HK-2 (cell line): ENCODE measurements around the gene SRP68.
"Not testable (repeated sequence)": the region's sequence is repeated elsewhere in the genome, so short reads cannot be mapped to it uniquely, and the experiment has no call there.

Experiments used
- DNase-seq: peaks from one replicate; pipeline ENCODE4 v3.0.0-alpha.2; 2018; ENCODE audit not compliant: unreplicated experiment

Gene SRP68

GRCh38 chr17:76046064-76046463 lies 26.3 kb downstream of the SRP68 start:
- no peak for DNase-seq

DNA sequence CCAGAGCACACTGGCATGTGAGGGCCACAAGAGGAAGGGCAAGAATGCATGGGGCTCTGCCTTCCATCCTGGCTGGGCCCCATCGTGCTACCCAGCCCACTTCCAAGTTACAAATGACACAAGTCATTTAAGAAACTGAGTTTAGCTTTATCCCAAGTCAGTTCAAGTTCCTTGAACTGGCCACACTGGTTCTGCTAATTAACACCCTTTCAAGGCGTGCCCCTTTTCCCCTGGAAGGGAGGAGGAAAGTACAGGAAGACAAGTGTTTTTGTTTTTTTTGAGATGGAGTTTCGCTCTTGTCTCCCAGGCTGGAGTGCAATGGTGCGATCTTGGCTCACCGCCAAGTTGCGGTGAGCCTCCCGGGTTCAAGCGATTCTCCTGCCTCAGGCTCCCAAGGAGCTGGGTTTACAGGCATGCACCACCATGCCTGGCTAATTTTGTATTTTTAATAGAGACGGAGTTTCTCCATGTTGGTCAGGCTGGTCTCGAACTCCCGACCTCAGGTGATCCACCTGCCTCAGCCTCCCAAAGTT lies 27.8 kb downstream of the SRP68 start:
- DNase-seq, result not testable (repeated sequence)

DNA sequence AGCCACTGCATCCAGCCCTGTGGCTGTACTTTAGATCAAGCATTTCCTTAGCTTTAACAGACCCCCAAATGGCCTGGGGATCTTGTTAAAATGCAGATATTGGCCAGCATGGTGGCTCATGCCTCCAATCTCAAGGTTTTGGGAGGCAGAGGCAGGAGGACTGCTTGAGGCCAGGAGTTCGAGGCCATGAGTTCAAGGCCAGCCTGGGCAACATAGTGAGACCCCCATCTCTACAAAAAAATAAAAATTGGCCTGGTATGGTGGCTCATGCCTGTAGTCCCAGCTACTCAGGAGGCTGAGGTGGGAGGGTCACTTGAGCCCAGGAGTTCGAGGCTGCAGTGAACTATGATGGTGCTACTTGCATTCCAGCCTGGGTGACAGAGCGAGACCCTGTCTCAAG lies 29.4 kb downstream of the SRP68 start:
- not testable (repeated sequence) for DNase-seq

GRCh38 chr17:76040376-76040775 lies 31.9 kb downstream of the SRP68 start:
- DNase-seq, result no peak

DNA sequence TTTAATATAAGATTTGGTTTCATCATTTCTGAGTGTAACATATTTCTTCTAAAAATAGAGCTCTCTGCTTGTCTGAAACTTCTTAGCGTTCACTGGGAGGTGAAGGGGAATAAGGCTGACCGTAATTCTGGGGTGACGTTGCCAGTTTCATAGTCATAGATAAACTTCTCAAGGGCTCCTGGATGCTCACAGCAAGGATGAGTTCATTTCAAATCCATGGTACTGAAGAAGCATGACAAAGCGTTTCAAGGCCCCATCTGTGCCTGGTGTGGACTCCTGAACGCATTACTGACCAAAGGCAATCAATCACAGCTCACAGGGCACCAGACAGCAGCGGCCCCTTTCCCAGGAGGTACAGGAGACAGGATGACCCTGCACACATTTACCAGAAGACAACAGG lies 33.2 kb downstream of the SRP68 start:
- DNase-seq, result no peak

- no peak for DNase-seq
These were observed 34.3 kb downstream of the SRP68 start for GRCh38 chr17:76038050-76038449.

- no peak for DNase-seq
These were observed 35.6 kb downstream of the SRP68 start for GRCh38 chr17:76036497-76037261.

GRCh38 chr17:76034428-76035350 lies 37.6 kb downstream of the SRP68 start:
- DNase-seq, result no peak

DNA sequence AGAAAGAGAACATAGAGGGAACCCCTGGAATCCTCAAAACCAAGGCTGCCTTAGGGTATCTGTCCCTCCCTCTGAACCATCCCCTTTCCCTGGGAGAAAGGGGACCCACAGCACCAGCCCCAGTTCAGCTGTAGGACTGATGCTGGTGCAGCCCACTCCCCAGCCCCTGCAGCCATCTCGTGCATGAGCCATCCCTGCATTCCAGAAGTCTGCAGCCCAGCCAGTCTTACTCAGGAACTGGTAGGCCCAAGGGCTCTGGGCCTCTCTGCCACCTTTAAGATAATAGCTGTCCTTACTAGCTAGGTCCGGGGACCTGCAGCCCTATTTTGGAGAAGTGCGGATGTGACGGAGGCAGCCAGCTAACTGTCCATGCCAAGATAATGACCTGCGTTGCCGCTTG lies 39.2 kb downstream of the SRP68 start:
- DNase-seq, result no peak

DNA sequence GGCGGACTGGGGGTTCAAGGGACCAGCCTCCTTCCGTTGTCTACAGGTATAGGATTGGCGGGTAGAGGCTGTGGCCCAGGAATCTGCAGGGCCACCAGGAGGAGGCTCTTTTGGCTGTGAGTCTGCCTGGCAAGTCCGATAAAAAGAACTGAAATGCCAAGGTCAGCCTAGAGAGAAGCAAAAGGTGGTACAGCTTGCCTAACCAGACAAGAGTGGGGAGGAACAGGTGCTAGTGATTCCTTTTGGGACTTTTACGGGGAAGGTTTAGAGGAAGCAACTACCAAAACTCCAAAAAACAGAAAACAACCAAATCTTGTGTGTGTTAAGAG lies 39.6 kb downstream of the SRP68 start:
- no peak for DNase-seq

GRCh38 chr17:76032073-76032779 lies 40.1 kb downstream of the SRP68 start:
- DNase-seq, result no peak

DNA sequence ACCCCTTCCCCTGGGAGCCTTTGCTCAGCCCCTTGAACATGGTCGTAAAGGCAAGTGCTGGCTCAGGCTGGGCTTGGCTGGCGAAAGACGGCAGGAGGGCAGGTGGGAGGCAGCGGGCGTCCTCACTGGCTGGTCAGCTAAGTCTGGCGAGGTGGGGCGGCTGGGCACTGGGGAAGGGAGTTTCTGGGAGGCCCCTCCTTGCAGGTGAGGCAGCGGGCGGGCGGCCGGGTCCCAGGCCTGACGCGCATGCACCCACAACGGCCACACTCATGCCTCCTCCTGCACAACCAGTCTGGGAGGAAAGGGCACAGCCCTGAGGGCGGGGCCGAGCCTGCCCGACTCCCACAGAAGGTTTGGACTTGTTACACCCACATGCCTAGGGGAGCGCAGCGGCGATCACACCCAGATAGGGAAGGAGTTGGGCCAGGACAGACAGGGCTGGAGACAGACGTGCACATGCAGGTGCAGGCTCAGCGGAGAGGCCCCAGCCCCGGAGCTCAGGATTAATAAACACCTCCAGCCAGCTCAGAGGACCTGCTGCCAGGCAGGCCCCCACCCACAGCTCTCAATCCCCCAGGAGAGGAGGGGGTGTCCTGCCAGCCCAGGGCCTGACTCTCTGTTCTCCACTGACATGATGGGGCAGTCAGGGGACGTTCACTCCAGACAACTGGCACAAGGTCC lies 45.0 kb downstream of the SRP68 start, which contains the start of gene EVPL:
EVPL (minus strand) TSS at position 148 of the 681 bp plus-strand sequence; CDS start at position 40, 108 bp downstream.
- DNase-seq, result peak; percentile 88

- DNase-seq, result peak; percentile 37
These were observed 45.6 kb downstream of the SRP68 start for GRCh38 chr17:76026714-76027158.

- DNase-seq, result no peak
These were observed 47.0 kb downstream of the SRP68 start for GRCh38 chr17:76025294-76025693.

DNA sequence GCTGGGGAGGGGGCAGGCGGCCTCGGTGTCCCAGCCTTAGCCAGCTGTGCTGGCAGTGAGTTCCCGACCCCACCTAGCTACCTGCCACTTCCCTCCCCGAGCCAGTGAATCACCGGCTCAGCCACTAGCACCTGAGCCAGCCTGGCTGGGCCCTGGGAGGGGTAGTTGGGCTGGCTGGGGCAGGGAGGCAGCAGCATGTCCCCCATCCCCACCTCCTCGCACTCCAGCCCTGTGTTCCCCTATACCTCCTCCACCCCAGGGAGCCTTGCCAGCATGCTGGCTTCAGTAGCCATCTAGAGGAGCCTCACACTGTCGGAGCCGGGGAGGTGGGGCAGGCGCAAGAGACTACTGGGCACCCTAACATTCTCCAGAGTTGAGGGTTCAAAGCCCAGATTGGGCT lies 48.0 kb downstream of the SRP68 start:
- no peak for DNase-seq

DNA sequence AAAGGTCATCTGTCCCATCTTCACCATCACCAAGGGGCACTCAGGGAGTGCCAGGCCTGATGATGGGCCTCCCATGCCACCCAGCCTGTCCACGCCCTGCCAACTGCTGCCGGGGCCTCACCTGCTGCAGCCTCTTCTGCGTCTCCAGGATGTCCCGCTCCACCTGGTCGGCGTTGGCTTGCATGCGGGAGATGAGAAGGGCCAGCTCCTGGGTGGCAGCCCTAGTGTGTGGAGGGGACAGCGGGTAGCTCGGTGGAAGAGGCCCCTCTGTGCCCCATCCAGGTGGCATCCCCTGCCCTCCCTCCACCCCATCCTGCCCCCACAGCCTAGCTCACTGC lies 48.4 kb downstream of the SRP68 start:
- no peak for DNase-seq

DNA sequence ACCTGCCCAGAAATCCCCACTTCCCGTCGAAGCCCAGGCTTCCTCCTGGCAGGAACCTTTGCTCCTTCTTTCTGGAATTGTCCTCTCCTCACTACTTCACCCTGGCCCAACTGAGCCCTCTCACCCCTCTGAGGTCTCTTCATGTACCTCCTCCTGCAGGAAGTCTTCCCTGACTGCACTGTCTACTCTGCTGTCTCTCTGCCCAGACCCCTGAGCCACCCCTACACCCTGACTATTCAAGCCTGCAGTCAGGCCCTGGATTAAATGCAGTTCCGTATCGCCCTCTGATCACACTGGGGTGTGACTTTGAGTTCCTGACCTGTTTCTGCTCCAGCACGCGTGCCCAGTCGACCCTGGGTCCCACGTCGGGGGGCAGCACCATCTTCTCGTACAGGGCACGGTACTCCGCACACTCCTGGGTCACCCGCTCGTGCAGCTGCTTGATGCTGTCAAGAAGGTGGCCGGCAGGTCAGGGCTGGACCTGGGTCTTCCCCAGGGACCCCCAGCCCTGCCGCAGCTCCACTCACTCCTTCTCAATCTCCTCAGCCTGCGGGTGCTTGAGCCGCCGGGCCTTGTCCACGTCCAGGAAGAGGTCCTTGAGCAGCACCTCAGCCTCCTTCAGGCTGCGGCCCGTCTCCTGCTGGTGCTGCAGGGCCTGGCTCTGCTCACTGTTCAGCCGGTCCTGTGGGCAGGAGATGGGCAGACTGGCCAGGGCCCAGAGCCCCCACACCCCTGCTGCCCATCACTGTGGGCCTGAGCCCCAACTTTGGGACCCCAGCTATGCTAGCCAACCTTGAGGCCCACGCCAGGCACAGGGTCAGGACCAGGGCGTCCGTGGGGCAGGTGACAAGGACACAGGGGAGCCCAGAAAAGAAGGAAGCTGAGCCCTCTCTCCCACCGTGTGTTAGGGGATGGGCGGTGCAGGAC lies 49.1 kb downstream of the SRP68 start:
- DNase-seq, result no peak

DNA sequence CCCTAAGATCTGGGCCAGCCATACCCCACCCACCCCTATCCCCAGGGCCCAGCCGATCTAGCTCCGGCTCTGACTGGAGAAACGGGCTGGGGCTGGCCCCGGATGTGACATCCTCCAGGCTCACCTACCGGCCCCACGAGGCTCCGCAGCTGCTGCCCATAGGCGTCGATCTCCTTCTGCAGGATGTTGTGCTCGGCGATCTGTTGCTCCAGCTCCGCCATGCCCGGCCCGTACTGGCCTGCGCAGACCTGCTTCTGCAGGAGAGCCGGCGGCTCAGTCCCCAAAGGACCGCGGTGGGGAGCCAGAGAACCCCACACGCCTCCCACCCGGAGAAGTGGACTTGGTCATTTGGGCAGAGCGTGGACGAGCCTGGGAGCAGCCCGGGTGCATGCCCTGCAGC lies 50.0 kb downstream of the SRP68 start:
- no peak for DNase-seq

GRCh38 chr17:76019833-76020467 lies 52.4 kb downstream of the SRP68 start:
- DNase-seq, result no peak

DNA sequence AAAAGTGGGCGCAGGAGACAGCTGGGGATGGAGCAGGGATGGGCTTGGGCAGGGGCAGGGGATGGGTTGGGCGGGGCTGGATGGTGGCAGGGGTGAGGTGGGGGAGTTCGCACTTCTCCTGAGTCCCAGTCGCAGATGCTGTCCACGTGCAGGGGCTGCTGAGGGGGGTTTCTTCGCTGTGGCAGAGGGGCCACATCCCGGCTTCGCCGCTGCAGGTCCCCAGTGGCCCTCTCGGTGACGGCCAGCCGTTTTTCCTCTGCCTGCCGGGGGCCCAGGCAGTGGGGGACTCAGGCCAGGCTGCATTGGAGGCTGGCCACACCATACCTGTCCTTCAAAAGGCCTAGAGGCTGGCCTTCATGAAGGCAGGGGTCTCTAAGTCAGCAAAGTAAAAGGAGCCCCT lies 53.5 kb downstream of the SRP68 start:
- no peak for DNase-seq
